GM19035 (cell line): Measurements from ENCODE around the gene IMMP2L.

ENCODE experiments used
- ATAC-seq: cut with Tn5 transposase; IDR thresholded peaks from one replicate; pipeline ENCODE4 v1.9.1; 2021; ENCODE audit not compliant: unreplicated experiment

Gene IMMP2L

GRCh38 chr7:110842796-110843195 lies 719.5 kb downstream of the IMMP2L start:
- no peak for ATAC-seq

- no peak for ATAC-seq
Observed at GRCh38 chr7:110841840-110842545, 720.3 kb downstream of the IMMP2L start.

GRCh38 chr7:110839866-110840265 lies 722.4 kb downstream of the IMMP2L start:
- ATAC-seq = no peak

- no peak for ATAC-seq
Observed at GRCh38 chr7:110835849-110836248, 726.4 kb downstream of the IMMP2L start.

- ATAC-seq = no peak
Observed at GRCh38 chr7:110835218-110835617, 727.1 kb downstream of the IMMP2L start.

GRCh38 chr7:110831419-110831818 lies 730.9 kb downstream of the IMMP2L start:
- ATAC-seq = no peak

- no peak for ATAC-seq
Observed at GRCh38 chr7:110830778-110831177, 731.5 kb downstream of the IMMP2L start.

- ATAC-seq = no peak
Observed at GRCh38 chr7:110827936-110828335, 734.4 kb downstream of the IMMP2L start.

GRCh38 chr7:110827287-110827855 lies 734.9 kb downstream of the IMMP2L start:
- ATAC-seq = no peak

- no peak for ATAC-seq
Observed at GRCh38 chr7:110813986-110814385, 748.3 kb downstream of the IMMP2L start.

GRCh38 chr7:110809832-110810231 lies 752.5 kb downstream of the IMMP2L start:
- ATAC-seq = no peak

GRCh38 chr7:110808361-110808760 lies 753.9 kb downstream of the IMMP2L start:
- ATAC-seq = no peak

GRCh38 chr7:110804501-110804900 lies 757.8 kb downstream of the IMMP2L start:
- ATAC-seq = no peak

GRCh38 chr7:110803602-110804143 lies 758.6 kb downstream of the IMMP2L start:
- ATAC-seq = no peak

GRCh38 chr7:110801502-110801901 lies 760.8 kb downstream of the IMMP2L start:
- no peak for ATAC-seq

GRCh38 chr7:110800984-110801383 lies 761.3 kb downstream of the IMMP2L start:
- ATAC-seq = no peak

GRCh38 chr7:110797656-110798055 lies 764.6 kb downstream of the IMMP2L start:
- ATAC-seq = no peak

- no peak for ATAC-seq
Observed at GRCh38 chr7:110790992-110791391, 771.3 kb downstream of the IMMP2L start.

GRCh38 chr7:110786328-110786965 lies 775.8 kb downstream of the IMMP2L start:
- no peak for ATAC-seq

GRCh38 chr7:110784749-110785148 lies 777.5 kb downstream of the IMMP2L start:
- ATAC-seq = no peak

- ATAC-seq = no peak
Observed at GRCh38 chr7:110780712-110781111, 781.6 kb downstream of the IMMP2L start.

GRCh38 chr7:110779339-110779738 lies 783.0 kb downstream of the IMMP2L start:
- ATAC-seq = no peak
